ENCODE data around the gene PDIA6. TPM values are rescaled to one million over a fixed set of nuclear protein-coding genes. Genes with fewer than 3 reads are reported as not detected.

PDIA6 gene
- total and polyA plus RNA-seq, 2 donors (not counting 1 experiment from before 2014, with no cell fraction given): 23.8 to 53.8 TPM

DNA sequence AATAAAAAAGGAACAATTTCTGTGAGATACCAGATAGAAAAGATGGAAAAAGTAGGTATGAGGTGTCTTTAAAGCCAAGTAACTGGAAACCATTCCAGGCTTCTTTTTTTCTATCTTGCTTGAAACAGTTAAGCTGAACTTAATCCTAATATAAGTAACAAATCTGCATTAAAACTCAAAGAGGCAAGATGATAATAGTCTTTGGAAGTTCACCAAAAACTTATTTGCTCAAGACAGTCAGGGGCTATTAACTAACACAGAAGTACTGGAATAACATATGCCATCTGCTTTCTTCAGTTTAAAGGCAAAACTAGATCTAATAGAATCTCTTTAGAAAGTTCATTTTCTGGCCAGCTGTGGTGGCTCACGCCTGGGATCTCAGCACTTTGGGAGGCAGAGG lies 18.8 kb downstream of the PDIA6 start:
- Histone ChIP-seq H3K9ac (ENCODE audit: low read length) (no peak overlapping the region), H3K4me2 (replicated peaks; ENCODE audit: low read depth, low read length, poor library complexity, severe bottlenecking) (no peak overlapping the region), H3K79me2 (ENCODE audit: control insufficient read depth, insufficient read depth, low read length) (peaks cover 32% of the 10 kb centered on the region), H3K4me3 (ENCODE audit: control extremely low read depth in 1 of 5, extremely low read depth in 1 of 5, insufficient read depth in 1 of 5, low read depth in 2 of 5, low read length in 4 of 5) (no peak overlapping the region), H4K20me1 (ENCODE audit: control insufficient read depth, insufficient read depth, low read length, poor library complexity, severe bottlenecking) (peaks cover 25% of the 10 kb centered on the region), H2AFZ (ENCODE audit: insufficient read depth, low read depth, low read length, poor library complexity, severe bottlenecking) (no peak overlapping the region), H3K27me3 (replicated peaks in 1 of 4; ENCODE audit: control extremely low read depth in 1 of 4, control insufficient read depth in 3 of 4, insufficient read depth in 4 of 4, low read length in 3 of 4) (no peaks in the 10 kb centered on the region), H3K27ac (ENCODE audit: low read length in 2 of 2) (no peak overlapping the region), H3K9me3 (ENCODE audit: control extremely low read depth in 1 of 3, control insufficient read depth in 2 of 3, insufficient read depth in 1 of 3, low read length in 2 of 3) (no peaks in the 10 kb centered on the region), H3K36me3 (replicated peaks in 1 of 2; ENCODE audit: control extremely low read depth in 1 of 2, control insufficient read depth in 1 of 2, extremely low read depth in 1 of 2, insufficient read depth in 2 of 2, low read length in 1 of 2) (peaks cover 4 to 89% of the 10 kb centered on the region in 2 experiments), H3K4me1 (ENCODE audit: control insufficient read depth in 2 of 2, insufficient read depth in 2 of 2, low read length in 2 of 2) (no peaks in the 10 kb centered on the region)
- ATAC-seq (ENCODE audit: low read depth) (no peak), DNase-seq (no peak)
- intact Hi-C loops (cut with micrococcal nuclease): no loop called here
- H3K27ac Mint-ChIP-seq: no peak overlapping the region
- H3K9me3 Mint-ChIP-seq (ENCODE audit: insufficient read depth): no peaks in the 10 kb centered on the region
- POLR2A ChIA-PET: no interaction called here
- no peaks in the 10 kb centered on the region for H3K27me3 Mint-ChIP-seq
- peaks cover 9% of the 10 kb centered on the region for H3K4me1 Mint-ChIP-seq
- TF ChIP-seq CTCF (IDR thresholded peaks at IDR 0.05) (no peak), EZH2 (IDR thresholded peaks at IDR 0.05; ENCODE audit: borderline replicate concordance, insufficient read depth, low read depth, low read length, poor library complexity, severe bottlenecking) (no peak)
- 100% methylated on average over 1 of the region's 1 CpG for WGBS (ENCODE audit: insufficient coverage)
- H3K4me3 Mint-ChIP-seq: no peak overlapping the region
- CTCF ChIA-PET: no interaction called here

DNA sequence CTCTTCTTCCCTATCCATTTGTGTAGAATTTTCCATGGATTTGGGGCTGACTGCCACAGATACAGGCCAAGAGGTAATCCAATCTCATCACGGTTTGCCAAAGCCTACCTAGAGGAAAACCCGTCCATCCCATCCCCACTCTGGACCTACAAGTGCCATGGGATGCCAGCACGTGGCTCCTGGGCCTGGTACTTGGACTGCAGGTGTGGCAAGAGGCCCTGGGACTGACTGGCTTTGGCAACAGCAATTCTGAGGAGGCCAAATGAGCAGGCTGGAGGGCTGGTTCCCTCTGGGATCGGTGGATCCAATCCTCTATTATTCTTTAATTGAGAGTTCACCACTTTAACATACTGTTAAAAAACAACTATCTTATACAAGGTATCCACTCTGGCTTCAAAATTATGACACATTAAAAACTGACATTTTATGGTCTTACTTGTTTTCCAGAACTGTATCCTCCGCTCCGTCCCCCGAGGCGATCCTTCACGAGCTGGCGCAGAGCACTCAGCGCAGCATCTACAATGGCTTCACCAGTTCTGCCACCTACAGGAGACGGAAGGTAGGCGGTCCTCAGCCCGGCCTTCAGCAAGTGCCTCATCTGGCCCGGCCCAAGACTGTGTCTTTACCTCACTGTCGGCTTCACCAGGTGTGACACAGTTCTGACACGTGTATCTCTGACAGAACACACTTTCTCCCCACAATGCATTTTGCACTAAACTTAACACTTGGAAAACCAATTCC lies 19.8 kb downstream of the PDIA6 start:
- Mint-ChIP-seq H3K4me1 (peaks cover 7% of the 10 kb centered on the region), H3K9me3 (ENCODE audit: insufficient read depth) (no peaks in the 10 kb centered on the region), H3K27ac (no peak overlapping the region), H3K27me3 (no peaks in the 10 kb centered on the region), H3K4me3 (no peak overlapping the region)
- no peak overlapping the region for H2AFZ ChIP-seq (ENCODE audit: insufficient read depth, low read depth, low read length, poor library complexity, severe bottlenecking)
- no peak overlapping the region for H3K4me2 ChIP-seq (replicated peaks; ENCODE audit: low read depth, low read length, poor library complexity, severe bottlenecking)
- H3K4me1 ChIP-seq (ENCODE audit: control insufficient read depth in 2 of 2, insufficient read depth in 2 of 2, low read length in 2 of 2): no peaks in the 10 kb centered on the region
- H4K20me1 ChIP-seq (ENCODE audit: control insufficient read depth, insufficient read depth, low read length, poor library complexity, severe bottlenecking): peaks cover 19% of the 10 kb centered on the region
- H3K27ac ChIP-seq (ENCODE audit: low read length in 2 of 2): peak overlapping the region in 1 of 2 donors; percentile 4
- POLR2A ChIA-PET: no interaction called here
- no peak overlapping the region for H3K4me3 ChIP-seq (ENCODE audit: control extremely low read depth in 1 of 5, extremely low read depth in 1 of 5, insufficient read depth in 1 of 5, low read depth in 2 of 5, low read length in 4 of 5)
- no peak overlapping the region for H3K9ac ChIP-seq (ENCODE audit: low read length)
- intact Hi-C loops (cut with micrococcal nuclease): no loop called here
- DNase-seq (no peak), ATAC-seq (ENCODE audit: low read depth) (no peak)
- H3K9me3 ChIP-seq (ENCODE audit: control extremely low read depth in 1 of 3, control insufficient read depth in 2 of 3, insufficient read depth in 1 of 3, low read length in 2 of 3): no peaks in the 10 kb centered on the region
- TF ChIP-seq CTCF (IDR thresholded peaks at IDR 0.05): no peak
- TF ChIP-seq EZH2 (IDR thresholded peaks at IDR 0.05; ENCODE audit: borderline replicate concordance, insufficient read depth, low read depth, low read length, poor library complexity, severe bottlenecking): no peak
- 89% methylated on average over 16 of the region's 17 CpGs for WGBS (ENCODE audit: insufficient coverage)
- CTCF ChIA-PET: interaction anchor here (0.9 kb wide), 1 partner anchor 7 kb away, joined by 4 read pairs; no protein-coding TSS in a partner anchor
- peaks cover 4 to 87% of the 10 kb centered on the region in 2 experiments for H3K36me3 ChIP-seq (replicated peaks in 1 of 2; ENCODE audit: control extremely low read depth in 1 of 2, control insufficient read depth in 1 of 2, extremely low read depth in 1 of 2, insufficient read depth in 2 of 2, low read length in 1 of 2)
- no peaks in the 10 kb centered on the region for H3K27me3 ChIP-seq (replicated peaks in 1 of 4; ENCODE audit: control extremely low read depth in 1 of 4, control insufficient read depth in 3 of 4, insufficient read depth in 4 of 4, low read length in 3 of 4)
- H3K79me2 ChIP-seq (ENCODE audit: control insufficient read depth, insufficient read depth, low read length): peaks cover 23% of the 10 kb centered on the region

Data from B cell (primary cell).